ENCODE data around the gene CLPTM1. TPM values are rescaled to one million over a fixed set of nuclear protein-coding genes. Genes with fewer than 3 reads are reported as not detected.

The CLPTM1 gene
- total and polyA plus RNA-seq, 2 donors (not counting 1 experiment from before 2014, with no cell fraction given): 121 to 129 TPM

DNA sequence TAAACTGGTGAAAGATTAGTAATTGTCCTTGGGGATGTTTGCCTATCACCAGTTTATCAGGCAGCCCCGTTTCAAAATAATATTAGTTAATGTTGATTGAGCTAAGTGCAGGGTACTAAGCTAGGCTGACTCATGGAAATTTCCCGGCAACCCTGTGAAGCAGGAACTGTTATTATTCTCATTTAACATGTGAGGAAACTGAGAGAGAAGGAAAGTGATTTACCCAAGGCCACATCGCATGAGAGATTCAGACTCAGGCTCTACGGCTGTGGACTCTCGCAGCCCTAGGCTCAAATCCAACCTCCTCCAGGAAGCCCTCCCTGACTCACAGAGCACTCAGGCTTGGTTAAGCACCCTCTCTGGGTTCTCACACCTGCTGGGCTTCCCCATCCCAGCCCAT lies 19.7 kb downstream of the CLPTM1 start:
- TF ChIP-seq, protein P1, sequence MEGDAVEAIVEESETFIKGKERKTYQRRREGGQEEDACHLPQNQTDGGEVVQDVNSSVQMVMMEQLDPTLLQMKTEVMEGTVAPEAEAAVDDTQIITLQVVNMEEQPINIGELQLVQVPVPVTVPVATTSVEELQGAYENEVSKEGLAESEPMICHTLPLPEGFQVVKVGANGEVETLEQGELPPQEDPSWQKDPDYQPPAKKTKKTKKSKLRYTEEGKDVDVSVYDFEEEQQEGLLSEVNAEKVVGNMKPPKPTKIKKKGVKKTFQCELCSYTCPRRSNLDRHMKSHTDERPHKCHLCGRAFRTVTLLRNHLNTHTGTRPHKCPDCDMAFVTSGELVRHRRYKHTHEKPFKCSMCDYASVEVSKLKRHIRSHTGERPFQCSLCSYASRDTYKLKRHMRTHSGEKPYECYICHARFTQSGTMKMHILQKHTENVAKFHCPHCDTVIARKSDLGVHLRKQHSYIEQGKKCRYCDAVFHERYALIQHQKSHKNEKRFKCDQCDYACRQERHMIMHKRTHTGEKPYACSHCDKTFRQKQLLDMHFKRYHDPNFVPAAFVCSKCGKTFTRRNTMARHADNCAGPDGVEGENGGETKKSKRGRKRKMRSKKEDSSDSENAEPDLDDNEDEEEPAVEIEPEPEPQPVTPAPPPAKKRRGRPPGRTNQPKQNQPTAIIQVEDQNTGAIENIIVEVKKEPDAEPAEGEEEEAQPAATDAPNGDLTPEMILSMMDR (IDR thresholded peaks at IDR 0.05): no peak
- TF ChIP-seq EZH2 (IDR thresholded peaks at IDR 0.05; ENCODE audit: borderline replicate concordance, insufficient read depth, low read depth, low read length, poor library complexity, severe bottlenecking): no peak
- Histone ChIP-seq H3K4me1 (ENCODE audit: control insufficient read depth in 2 of 2, insufficient read depth in 2 of 2, low read length in 2 of 2) (peaks cover 4 to 12% of the 10 kb centered on the region in 2 donors), H3K27me3 (replicated peaks in 1 of 4; ENCODE audit: control extremely low read depth in 1 of 4, control insufficient read depth in 3 of 4, insufficient read depth in 4 of 4, low read length in 3 of 4) (no peaks in the 10 kb centered on the region), H3K9ac (ENCODE audit: low read length) (no peak overlapping the region), H3K4me3 (ENCODE audit: control extremely low read depth in 1 of 5, extremely low read depth in 1 of 5, insufficient read depth in 1 of 5, low read depth in 2 of 5, low read length in 4 of 5) (no peak overlapping the region), H3K9me3 (ENCODE audit: control extremely low read depth in 1 of 3, control insufficient read depth in 2 of 3, insufficient read depth in 1 of 3, low read length in 2 of 3) (no peaks in the 10 kb centered on the region), H3K36me3 (replicated peaks in 1 of 2; ENCODE audit: control extremely low read depth in 1 of 2, control insufficient read depth in 1 of 2, extremely low read depth in 1 of 2, insufficient read depth in 2 of 2, low read length in 1 of 2) (peaks cover 2 to 72% of the 10 kb centered on the region in 2 experiments), H3K4me2 (replicated peaks; ENCODE audit: low read depth, low read length, poor library complexity, severe bottlenecking) (no peak overlapping the region), H3K27ac (ENCODE audit: low read length in 2 of 2) (no peak overlapping the region), H2AFZ (ENCODE audit: insufficient read depth, low read depth, low read length, poor library complexity, severe bottlenecking) (no peak overlapping the region), H3K79me2 (ENCODE audit: control insufficient read depth, insufficient read depth, low read length) (peaks cover 63% of the 10 kb centered on the region), H4K20me1 (ENCODE audit: control insufficient read depth, insufficient read depth, low read length, poor library complexity, severe bottlenecking) (peaks cover 35% of the 10 kb centered on the region)
- H3K4me3 Mint-ChIP-seq: no peak overlapping the region
- WGBS (ENCODE audit: insufficient coverage): 67% methylated on average over 1 of the region's 5 CpGs
- H3K9me3 Mint-ChIP-seq (ENCODE audit: insufficient read depth): no peaks in the 10 kb centered on the region
- intact Hi-C loops (cut with micrococcal nuclease): no loop called here
- DNase-seq (no peak), ATAC-seq (ENCODE audit: low read depth) (no peak)
- no peaks in the 10 kb centered on the region for H3K27me3 Mint-ChIP-seq
- CTCF ChIA-PET: interaction anchor here (1.1 to 1.6 kb wide), 3 partner anchors 9 to 77 kb away, joined by 3 read pairs; no protein-coding TSS in a partner anchor
- no peak overlapping the region for H3K27ac Mint-ChIP-seq
- POLR2A ChIA-PET: no interaction called here
- peaks cover 6% of the 10 kb centered on the region for H3K4me1 Mint-ChIP-seq

DNA sequence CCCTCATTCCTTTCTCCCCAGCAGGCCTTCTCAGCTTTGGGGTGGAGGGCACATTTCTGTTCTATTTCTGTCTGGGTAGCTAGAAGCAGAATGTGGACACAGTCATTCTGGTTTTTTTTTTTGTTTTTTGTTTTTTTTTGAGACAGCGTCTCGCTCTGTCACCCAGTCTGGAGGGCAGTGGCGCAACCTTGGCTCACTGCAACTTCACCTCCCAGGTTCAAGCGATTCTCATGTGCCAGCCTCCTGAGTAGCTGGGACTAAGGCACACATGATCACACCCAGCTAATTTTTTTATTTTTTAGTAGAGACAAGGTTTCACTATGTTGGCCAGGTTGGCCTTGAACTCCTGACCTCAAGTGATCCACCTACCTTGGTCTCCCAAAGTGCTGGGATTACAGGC lies 20.3 kb downstream of the CLPTM1 start:
- no peak overlapping the region for H3K9ac ChIP-seq (ENCODE audit: low read length)
- CTCF ChIA-PET: interaction anchor here (0.6 kb wide), 1 partner anchor 401 kb away, joined by 4 read pairs; no protein-coding TSS in a partner anchor
- H3K4me1 Mint-ChIP-seq: peaks cover 6% of the 10 kb centered on the region
- no peak for ATAC-seq (ENCODE audit: low read depth)
- no peak overlapping the region for H3K27ac ChIP-seq (ENCODE audit: low read length in 2 of 2)
- no peak overlapping the region for H3K4me3 Mint-ChIP-seq
- TF ChIP-seq, protein P1 (IDR thresholded peaks at IDR 0.05): no peak
- no peak for TF ChIP-seq EZH2 (IDR thresholded peaks at IDR 0.05; ENCODE audit: borderline replicate concordance, insufficient read depth, low read depth, low read length, poor library complexity, severe bottlenecking)
- H3K4me3 ChIP-seq (ENCODE audit: control extremely low read depth in 1 of 5, extremely low read depth in 1 of 5, insufficient read depth in 1 of 5, low read depth in 2 of 5, low read length in 4 of 5): no peak overlapping the region
- peaks cover 60% of the 10 kb centered on the region for H3K79me2 ChIP-seq (ENCODE audit: control insufficient read depth, insufficient read depth, low read length)
- POLR2A ChIA-PET: no interaction called here
- H3K27ac Mint-ChIP-seq: no peak overlapping the region
- peaks cover 29% of the 10 kb centered on the region for H4K20me1 ChIP-seq (ENCODE audit: control insufficient read depth, insufficient read depth, low read length, poor library complexity, severe bottlenecking)
- no peaks in the 10 kb centered on the region for H3K27me3 ChIP-seq (replicated peaks in 1 of 4; ENCODE audit: control extremely low read depth in 1 of 4, control insufficient read depth in 3 of 4, insufficient read depth in 4 of 4, low read length in 3 of 4)
- DNase-seq: no peak
- H3K9me3 Mint-ChIP-seq (ENCODE audit: insufficient read depth): no peaks in the 10 kb centered on the region
- intact Hi-C loops (cut with micrococcal nuclease): no loop called here
- no peaks in the 10 kb centered on the region for H3K27me3 Mint-ChIP-seq
- H2AFZ ChIP-seq (ENCODE audit: insufficient read depth, low read depth, low read length, poor library complexity, severe bottlenecking): no peak overlapping the region
- WGBS (ENCODE audit: insufficient coverage): 100% methylated on average over 2 of the region's 4 CpGs
- H3K4me1 ChIP-seq (ENCODE audit: control insufficient read depth in 2 of 2, insufficient read depth in 2 of 2, low read length in 2 of 2): peaks cover 4 to 12% of the 10 kb centered on the region in 2 donors
- peaks cover 2 to 69% of the 10 kb centered on the region in 2 experiments for H3K36me3 ChIP-seq (replicated peaks in 1 of 2; ENCODE audit: control extremely low read depth in 1 of 2, control insufficient read depth in 1 of 2, extremely low read depth in 1 of 2, insufficient read depth in 2 of 2, low read length in 1 of 2)
- no peaks in the 10 kb centered on the region for H3K9me3 ChIP-seq (ENCODE audit: control extremely low read depth in 1 of 3, control insufficient read depth in 2 of 3, insufficient read depth in 1 of 3, low read length in 2 of 3)
- H3K4me2 ChIP-seq (replicated peaks; ENCODE audit: low read depth, low read length, poor library complexity, severe bottlenecking): no peak overlapping the region
